Hypothalamus (tissue), 51 donors: ENCODE results near the gene BCAS1.
A peak's percentile ranks its signal among the peaks of the same experiment; 100 is the strongest.

Experiments used
- DNase-seq, 51 donors: peaks; one replicate each; lab custom pipeline; 2025; lab: John Stamatoyannopoulos, UW

The BCAS1 gene

GRCh38 chr20:53947501-53948195 is 122.7 kb downstream of the BCAS1 start:
- DNase-seq = no peak

GRCh38 chr20:53946106-53946505 is 124.3 kb downstream of the BCAS1 start:
- DNase-seq = no peak

DNA sequence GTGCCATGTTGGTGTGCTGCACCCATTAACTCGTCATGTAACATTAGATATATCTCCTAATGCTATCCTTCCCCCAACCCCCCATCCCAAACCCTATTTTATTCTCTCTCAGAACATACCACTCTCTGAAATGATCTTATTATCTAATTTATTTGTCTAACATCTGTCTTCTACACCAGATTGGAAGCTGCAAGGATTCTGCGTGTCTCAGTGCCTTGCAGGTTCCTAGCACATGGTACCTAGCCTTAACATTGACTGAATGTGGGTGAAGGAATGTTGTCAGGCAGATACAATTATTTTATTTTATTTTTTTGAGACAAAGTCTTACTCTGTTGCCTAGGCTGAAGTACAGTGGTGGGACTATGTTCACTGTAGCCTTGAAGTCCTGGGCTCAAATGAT is 124.9 kb downstream of the BCAS1 start:
- DNase-seq = no peak

- no peak for DNase-seq
Measured at GRCh38 chr20:53944796-53945195, 125.6 kb downstream of the BCAS1 start.

DNA sequence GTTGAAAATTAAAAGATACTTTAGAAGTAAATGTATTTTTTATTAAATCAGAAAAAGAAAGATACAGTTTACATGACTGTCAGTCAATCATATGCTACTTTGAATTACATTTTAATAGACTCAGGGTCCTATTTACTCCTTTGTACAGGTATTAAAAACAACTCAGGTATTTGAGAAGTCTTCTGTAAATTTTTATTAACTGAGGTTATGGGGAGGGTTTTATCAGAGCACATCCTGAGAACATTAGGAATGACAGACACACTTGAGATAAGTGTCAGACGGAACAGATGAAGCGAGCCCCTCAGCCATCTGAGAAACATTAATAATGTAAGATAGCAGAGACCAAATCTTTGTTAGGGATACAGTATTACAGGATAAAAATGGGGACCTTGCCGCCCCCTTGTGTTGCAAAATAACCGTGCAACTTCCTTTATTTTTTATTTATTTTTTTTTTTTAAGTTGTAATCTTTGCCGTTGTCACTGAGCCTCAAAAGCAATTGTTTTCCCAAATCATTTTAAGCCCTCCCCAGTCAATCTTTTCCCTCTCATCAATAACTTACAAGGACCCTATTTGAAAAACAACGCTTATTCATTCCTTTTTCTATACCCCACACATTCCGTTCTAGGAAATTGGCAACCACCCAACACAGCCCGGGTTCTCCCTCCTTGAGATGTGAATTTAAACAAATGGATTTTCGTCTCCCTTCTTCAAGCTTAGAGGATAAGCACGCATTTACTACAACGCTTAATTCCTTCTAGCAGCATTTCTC is 126.7 kb downstream of the BCAS1 start:
- DNase-seq = peak in 4 of 51 donors; percentile 8 to 46 (median 27)

- DNase-seq = no peak
Measured at GRCh38 chr20:53942973-53943372, 127.4 kb downstream of the BCAS1 start.

GRCh38 chr20:53942472-53942816 is 128.0 kb downstream of the BCAS1 start:
- DNase-seq = no peak

GRCh38 chr20:53941680-53942471 is 128.5 kb downstream of the BCAS1 start:
- no peak for DNase-seq

- DNase-seq = peak in 9 of 51 donors; percentile 11 to 43 (median 19)
Measured at GRCh38 chr20:53940907-53941545, 129.4 kb downstream of the BCAS1 start.

- DNase-seq = no peak
Measured at GRCh38 chr20:53940360-53940702, 130.1 kb downstream of the BCAS1 start.

DNA sequence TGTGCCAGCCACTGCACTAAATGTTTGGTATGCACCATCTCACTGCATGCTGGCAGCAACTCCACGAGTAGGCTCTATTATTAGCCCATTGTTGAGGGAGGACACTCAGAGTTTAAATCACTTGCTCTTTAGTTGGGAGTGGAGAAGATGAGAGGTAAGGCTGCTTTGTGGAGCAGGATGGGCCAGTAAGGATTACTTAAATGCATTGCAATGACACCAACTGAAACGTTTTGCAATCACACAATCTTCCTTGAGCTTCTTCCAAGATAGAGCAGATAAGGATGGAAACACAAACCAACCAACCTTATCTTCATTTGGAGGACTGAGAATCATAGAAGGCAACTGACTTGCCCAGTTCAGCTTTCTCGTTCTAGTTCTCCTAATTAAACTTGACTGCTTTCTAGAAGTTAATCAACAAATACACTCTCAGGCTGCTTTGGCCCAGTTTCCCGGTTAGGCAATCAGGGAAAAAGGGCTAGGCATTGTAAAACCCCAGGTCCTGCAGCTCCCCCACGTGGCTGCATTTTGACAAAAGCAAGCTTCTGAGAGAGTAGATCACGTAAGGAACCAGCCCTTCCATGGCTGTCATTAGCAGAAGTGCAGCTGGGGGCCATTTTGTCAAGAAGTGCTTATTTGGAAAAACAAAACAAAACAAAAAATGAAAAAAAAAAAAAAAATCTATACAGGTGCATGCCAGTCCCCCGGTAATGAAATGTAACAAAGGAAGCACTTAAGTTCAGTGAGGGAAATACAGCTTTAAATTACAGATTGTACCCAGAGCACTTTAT is 130.6 kb downstream of the BCAS1 start:
- DNase-seq = peak in 46 of 51 donors; percentile 17 to 89 (median 67)

DNA sequence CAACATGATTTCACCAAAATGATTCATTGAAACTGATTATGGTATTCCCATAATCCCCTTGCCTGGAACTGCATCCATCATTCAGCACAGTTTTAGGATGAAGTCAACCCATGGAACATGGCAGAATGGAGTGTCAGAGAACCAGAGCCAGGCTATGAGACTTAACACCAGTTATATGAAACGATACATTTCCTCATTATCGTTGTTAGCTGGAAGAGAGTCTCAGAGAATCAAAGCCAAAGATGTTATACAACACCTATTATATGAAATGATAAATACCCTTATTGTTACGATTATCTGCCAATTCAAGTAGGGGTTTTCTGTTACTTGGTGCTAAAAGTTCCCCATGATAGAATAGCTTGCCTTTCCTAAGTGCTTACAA is 131.2 kb downstream of the BCAS1 start:
- no peak for DNase-seq

GRCh38 chr20:53938739-53939138 is 131.7 kb downstream of the BCAS1 start:
- DNase-seq = no peak

- no peak for DNase-seq
Measured at GRCh38 chr20:53937929-53938367, 132.4 kb downstream of the BCAS1 start.

GRCh38 chr20:53937339-53937741 is 133.1 kb downstream of the BCAS1 start:
- no peak for DNase-seq

DNA sequence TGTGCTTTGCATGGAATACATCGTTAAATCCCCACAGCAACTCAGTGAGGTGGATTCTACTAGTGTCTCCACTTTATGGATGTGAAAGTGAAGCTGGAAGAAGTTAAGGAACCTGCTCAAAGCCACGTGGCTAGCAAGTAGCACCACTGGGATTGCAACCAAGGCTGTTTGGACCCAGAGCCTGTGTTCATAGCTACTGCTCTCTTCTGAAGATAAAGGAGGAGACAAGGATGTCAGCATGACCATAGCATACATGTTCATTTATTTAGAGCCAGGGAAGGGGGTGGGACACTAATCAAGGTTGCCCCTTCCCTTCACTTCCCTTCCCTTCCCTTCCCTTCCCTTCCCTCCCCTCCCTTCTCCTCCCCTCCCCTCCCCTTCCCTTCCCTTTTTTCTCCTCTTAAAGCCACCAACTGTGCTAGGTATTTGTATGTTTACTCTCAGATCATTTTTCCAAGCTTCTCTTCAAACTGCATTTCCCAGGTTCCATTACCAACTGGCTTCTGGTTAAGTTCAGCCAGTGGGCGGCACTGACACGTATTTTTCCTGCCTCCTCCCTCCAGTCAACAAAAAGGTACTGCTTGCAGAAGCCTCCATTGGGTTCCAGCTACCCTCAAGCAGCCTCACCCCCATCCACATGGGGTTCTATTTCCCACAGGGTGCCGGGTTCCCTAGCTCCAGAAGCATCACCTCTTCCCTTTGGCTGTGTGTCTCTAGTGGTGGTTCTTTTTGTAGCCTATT is 134.9 kb downstream of the BCAS1 start:
- no peak for DNase-seq

GRCh38 chr20:53934421-53935343 is 135.7 kb downstream of the BCAS1 start:
- DNase-seq = no peak

GRCh38 chr20:53933232-53933846 is 137.1 kb downstream of the BCAS1 start:
- no peak for DNase-seq
